Muscle layer of colon (tissue), 2 donors: ENCODE data around the gene EHBP1L1.

ENCODE experiments used
- H3K27ac ChIP-seq: one replicate; pipeline ENCODE4 v1.7.0; 2013; ENCODE audit warnings: low read depth, mild to moderate bottlenecking, low read length, moderate library complexity
- H3K27me3 ChIP-seq, 2 donors: one replicate each; pipeline ENCODE4 v1.7.0; 2013; ENCODE audit warnings: low read length in 2 of 2, mild to moderate bottlenecking in 2 of 2; ENCODE audit not compliant: insufficient read depth in 2 of 2, control insufficient read depth in 1 of 2
- H3K36me3 ChIP-seq: one replicate; pipeline ENCODE4 v1.7.0; 2013; ENCODE audit warnings: mild to moderate bottlenecking, low read length; ENCODE audit not compliant: insufficient read depth
- H3K4me1 ChIP-seq: one replicate; pipeline ENCODE4 v1.7.0; 2013; ENCODE audit warnings: mild to moderate bottlenecking, low read length; ENCODE audit not compliant: insufficient read depth
- H3K4me3 ChIP-seq, 2 donors: one replicate each; pipeline ENCODE4 v1.7.0; 2013; ENCODE audit warnings: low read length in 2 of 2, low read depth in 1 of 2, mild to moderate bottlenecking in 1 of 2, moderate library complexity in 1 of 2
- H3K9ac ChIP-seq: one replicate; pipeline ENCODE4 v1.7.0; 2013; ENCODE audit warnings: low read length
- H3K9me3 ChIP-seq: one replicate; pipeline ENCODE4 v1.7.0; 2013; ENCODE audit warnings: mild to moderate bottlenecking, low read length
- donor health status: abdominal sarcoma.
- donor health status: Adenocarcinoma of cecum.

The EHBP1L1 gene

GRCh38 chr11:65548395-65548794, 27.5 kb upstream of the EHBP1L1 start:
- Histone ChIP-seq H3K4me1 (peaks cover 4% of the 10 kb centered on the region), H3K36me3 (peaks cover 53% of the 10 kb centered on the region)

GRCh38 chr11:65549096-65549495, 26.8 kb upstream of the EHBP1L1 start:
- no peak overlapping the region for H3K27ac ChIP-seq
- peaks cover 52% of the 10 kb centered on the region for H3K36me3 ChIP-seq
- H3K4me1 ChIP-seq = peaks cover 4% of the 10 kb centered on the region
- H3K4me3 ChIP-seq = no peak overlapping the region
- no peak overlapping the region for H3K9ac ChIP-seq
- no peaks in the 10 kb centered on the region for H3K9me3 ChIP-seq
- H3K27me3 ChIP-seq = no peaks in the 10 kb centered on the region

More at GRCh38 chr11:65548395-65548794, 27.5 kb upstream of the EHBP1L1 start:
- Histone ChIP-seq H3K9ac (no peak overlapping the region), H3K9me3 (no peaks in the 10 kb centered on the region), H3K4me3 (no peak overlapping the region), H3K27me3 (no peaks in the 10 kb centered on the region), H3K27ac (no peak overlapping the region)

GRCh38 chr11:65551572-65552387, 24.1 kb upstream of the EHBP1L1 start:
- Histone ChIP-seq H3K9me3 (no peaks in the 10 kb centered on the region), H3K27me3 (no peaks in the 10 kb centered on the region), H3K4me1 (peaks cover 28% of the 10 kb centered on the region), H3K27ac (no peak overlapping the region), H3K9ac (no peak overlapping the region), H3K36me3 (peaks cover 38% of the 10 kb centered on the region), H3K4me3 (no peak overlapping the region)

GRCh38 chr11:65552388-65552951, 23.4 kb upstream of the EHBP1L1 start:
- Histone ChIP-seq H3K27me3 (no peaks in the 10 kb centered on the region), H3K36me3 (peaks cover 38% of the 10 kb centered on the region), H3K4me1 (peaks cover 35% of the 10 kb centered on the region), H3K27ac (no peak overlapping the region), H3K4me3 (no peak overlapping the region), H3K9ac (no peak overlapping the region), H3K9me3 (no peaks in the 10 kb centered on the region)

- Histone ChIP-seq H3K4me3 (no peak overlapping the region), H3K9ac (no peak overlapping the region), H3K36me3 (peaks cover 35% of the 10 kb centered on the region), H3K9me3 (no peaks in the 10 kb centered on the region), H3K27ac (no peak overlapping the region), H3K27me3 (no peaks in the 10 kb centered on the region), H3K4me1 (peaks cover 35% of the 10 kb centered on the region)
Measured at GRCh38 chr11:65553301-65554001, 22.4 kb upstream of the EHBP1L1 start.

- peaks cover 28% of the 10 kb centered on the region for H3K36me3 ChIP-seq
Measured at GRCh38 chr11:65554057-65554818, 21.6 kb upstream of the EHBP1L1 start.

GRCh38 chr11:65554842-65555430, 20.9 kb upstream of the EHBP1L1 start:
- no peaks in the 10 kb centered on the region for H3K9me3 ChIP-seq
- H3K36me3 ChIP-seq = peaks cover 23% of the 10 kb centered on the region
- H3K4me1 ChIP-seq = peaks cover 49% of the 10 kb centered on the region
- H3K27ac ChIP-seq = peak overlapping the region; percentile 6
- no peaks in the 10 kb centered on the region for H3K27me3 ChIP-seq
- no peak overlapping the region for H3K9ac ChIP-seq
- no peak overlapping the region for H3K4me3 ChIP-seq

More at GRCh38 chr11:65554057-65554818, 21.6 kb upstream of the EHBP1L1 start:
- Histone ChIP-seq H3K9me3 (no peaks in the 10 kb centered on the region), H3K27me3 (no peaks in the 10 kb centered on the region), H3K9ac (no peak overlapping the region), H3K4me1 (peaks cover 42% of the 10 kb centered on the region), H3K27ac (no peak overlapping the region), H3K4me3 (no peak overlapping the region)

GRCh38 chr11:65555693-65556231, 20.1 kb upstream of the EHBP1L1 start:
- H3K27ac ChIP-seq = no peak overlapping the region
- peaks cover 22% of the 10 kb centered on the region for H3K36me3 ChIP-seq
- H3K9ac ChIP-seq = no peak overlapping the region
- no peaks in the 10 kb centered on the region for H3K9me3 ChIP-seq
- peaks cover 57% of the 10 kb centered on the region for H3K4me1 ChIP-seq
- H3K4me3 ChIP-seq = no peak overlapping the region
- H3K27me3 ChIP-seq = no peaks in the 10 kb centered on the region

GRCh38 chr11:65556470-65557279, 19.2 kb upstream of the EHBP1L1 start:
- Histone ChIP-seq H3K36me3 (peaks cover 13% of the 10 kb centered on the region), H3K9me3 (no peaks in the 10 kb centered on the region), H3K27ac (peak overlapping the region; percentile 85), H3K27me3 (no peaks in the 10 kb centered on the region), H3K9ac (peak overlapping the region; percentile 83), H3K4me3 (peak overlapping the region; percentile 24 to 75), H3K4me1 (peaks cover 62% of the 10 kb centered on the region)
